Measurements from ENCODE around the gene PRELP.
"Not testable (repeated sequence)": the region's sequence is repeated elsewhere in the genome, so short reads cannot be mapped to it uniquely, and the experiment has no call there.

PRELP gene

DNA sequence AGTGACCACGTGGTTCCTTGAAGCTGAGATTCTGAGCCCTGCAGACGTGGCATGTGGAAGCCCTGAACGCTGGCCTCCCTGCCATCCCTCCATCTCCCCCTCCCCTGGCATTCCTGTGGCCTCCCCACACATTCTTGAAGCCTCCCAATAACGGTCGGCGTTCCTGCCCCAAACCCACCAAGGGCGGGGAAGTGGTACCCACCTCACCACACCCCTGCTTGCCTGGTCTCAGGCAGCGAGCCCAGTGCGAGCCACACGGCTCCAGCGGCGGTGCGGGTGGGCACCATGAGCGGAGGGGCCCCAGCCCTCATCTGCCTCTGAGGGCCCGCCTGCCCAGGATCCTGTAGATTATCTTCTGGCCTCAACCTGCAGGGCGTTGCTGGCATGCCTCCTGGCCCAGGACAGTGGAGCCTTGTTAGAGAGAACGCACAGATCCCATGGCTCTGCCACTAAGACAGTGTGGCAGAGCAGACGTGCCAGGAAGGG, 20.6 kb upstream of the PRELP start:
- DNase-seq: no peak

DNA sequence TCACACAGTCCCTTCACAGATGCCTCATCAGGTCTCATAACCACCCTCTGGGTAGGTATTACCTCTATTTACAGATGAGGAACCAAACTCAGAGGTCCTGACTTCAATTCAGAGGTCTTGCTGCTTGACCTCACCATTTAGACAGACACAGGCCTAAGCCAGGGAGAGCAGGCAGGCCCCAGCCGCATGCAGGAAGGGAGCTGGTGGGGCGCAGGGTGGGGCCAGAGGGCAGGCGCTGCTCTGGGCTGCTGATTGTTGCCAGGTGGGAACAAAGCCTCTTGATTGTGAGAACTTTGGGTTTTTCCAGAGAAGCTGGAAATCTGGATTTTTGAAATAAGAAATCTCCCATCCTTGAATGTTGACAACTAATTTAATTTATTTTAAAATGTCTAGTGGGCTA, 19.9 kb upstream of the PRELP start:
- DNase-seq: no peak

DNA sequence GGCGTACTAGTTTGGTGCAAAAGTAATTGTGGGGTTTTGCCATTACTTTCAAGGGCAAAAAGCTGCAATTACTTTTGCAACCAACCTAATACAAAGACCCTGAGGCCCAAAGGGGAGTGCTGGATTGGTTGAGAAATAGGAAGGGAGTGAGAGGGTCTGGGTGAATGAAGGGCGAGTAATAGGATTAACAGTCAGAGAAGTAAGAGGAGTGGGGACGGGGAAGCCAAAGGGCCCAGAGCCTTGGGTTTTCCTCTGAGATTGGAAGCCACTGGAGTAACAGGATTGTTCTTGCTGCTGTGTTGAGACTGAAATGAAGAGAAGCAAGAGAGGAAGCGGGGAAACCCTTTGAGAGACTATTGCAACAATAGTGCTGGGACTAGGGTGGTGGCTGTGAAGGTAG, 19.0 kb upstream of the PRELP start:
- DNase-seq: peak in 1 of 2 donors; percentile 20

DNA sequence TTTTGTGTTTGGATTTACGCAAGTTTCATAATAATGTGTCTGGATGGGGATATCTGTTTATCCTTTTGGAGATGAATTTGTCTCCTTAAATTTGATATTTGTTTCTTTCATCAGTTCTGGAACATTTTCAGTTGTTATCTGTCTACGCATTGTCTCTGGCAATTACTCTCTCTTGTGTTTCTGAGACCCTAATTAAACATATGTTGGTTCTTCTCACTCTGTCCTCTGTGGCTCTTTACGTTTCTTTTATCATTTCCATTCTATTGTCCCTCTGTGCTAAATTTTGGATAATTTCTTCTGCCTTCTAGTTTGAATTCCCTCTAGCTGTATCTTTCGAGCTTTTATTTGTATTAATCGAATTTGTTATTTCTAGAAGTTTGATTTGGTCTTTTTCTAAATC, 17.5 kb upstream of the PRELP start:
- DNase-seq: no peak

DNA sequence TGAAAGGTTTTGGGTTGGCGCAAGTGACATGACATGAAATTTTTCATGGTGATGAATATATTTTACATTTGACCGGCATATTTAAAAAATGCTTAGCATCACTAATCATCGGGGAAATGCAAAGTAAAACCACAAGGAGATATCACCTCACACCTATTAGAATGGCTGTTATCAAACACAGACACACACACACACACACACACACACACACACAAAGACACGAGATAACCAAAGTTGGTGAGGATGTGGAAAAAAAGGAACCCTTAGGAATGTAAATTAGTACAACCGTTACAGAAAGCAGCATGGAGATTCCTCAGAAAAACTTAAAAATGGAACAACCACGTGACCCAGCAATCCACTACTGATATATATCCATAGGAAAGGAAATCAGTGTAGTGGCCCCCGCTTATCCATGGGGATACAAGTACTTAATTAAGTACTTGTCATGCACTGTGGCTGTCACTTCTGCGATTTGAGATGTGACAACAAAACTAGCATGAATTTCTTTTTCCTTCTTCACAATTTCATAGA, 15.9 kb upstream of the PRELP start:
- DNase-seq: no peak

DNA sequence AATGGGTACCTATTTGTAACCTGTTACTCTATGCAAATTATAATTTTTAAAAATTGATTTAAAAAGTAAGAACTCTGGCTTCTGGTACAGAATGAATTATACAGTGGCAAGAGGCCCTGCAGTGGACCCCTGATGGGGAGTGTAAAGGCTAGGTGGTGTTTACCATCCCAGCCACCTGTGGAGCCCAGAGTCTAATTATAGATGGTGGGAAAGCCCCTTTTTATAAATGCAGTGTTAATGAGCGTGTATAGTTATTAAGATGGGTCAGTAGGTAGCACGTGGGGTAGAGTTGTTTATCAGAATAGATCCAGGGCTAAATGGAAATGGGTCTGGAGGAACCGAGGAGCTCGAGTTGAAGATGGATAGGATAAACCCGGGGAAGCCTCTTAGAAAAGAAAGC, 13.9 kb upstream of the PRELP start:
- DNase-seq: no peak

DNA sequence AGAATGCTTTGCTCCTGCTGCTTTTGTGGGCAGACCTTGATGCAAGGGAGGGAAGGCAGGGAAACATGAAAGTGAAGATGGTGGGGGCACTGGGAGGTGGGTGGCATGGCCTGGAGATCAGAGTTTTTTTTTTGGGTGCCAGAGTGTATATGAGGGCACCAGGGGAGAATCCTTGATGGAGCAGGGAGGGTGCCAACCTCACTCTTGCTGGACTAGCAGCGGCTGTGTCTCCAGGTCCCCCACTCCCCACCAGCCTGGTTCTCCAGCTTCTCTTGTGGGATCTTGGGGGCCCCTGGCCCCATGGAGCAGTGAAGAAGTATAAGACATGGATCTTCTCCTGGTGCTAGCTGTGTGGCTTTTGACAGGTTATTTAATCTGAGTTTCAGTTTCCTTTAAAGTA, 13.5 kb upstream of the PRELP start:
- DNase-seq: no peak

DNA sequence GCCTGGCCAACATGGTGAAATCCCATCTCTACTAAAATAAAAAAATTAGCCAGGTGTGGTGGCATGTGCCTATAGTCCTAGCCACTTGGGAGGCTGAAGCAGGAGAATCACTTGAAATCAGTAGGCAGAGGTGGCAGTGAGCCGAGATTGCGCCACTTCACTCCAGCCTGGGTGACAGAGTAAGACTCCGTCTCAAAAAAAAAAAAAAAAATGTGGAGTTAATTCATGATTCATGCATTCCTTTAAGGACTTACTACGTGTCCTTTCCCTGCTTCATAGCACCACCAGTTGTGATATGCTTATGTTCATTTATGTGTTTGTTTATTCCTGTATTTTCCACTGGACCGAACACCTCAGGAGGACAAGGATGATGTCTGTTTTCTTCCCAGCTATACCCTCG, 12.7 kb upstream of the PRELP start:
- DNase-seq: no peak

DNA sequence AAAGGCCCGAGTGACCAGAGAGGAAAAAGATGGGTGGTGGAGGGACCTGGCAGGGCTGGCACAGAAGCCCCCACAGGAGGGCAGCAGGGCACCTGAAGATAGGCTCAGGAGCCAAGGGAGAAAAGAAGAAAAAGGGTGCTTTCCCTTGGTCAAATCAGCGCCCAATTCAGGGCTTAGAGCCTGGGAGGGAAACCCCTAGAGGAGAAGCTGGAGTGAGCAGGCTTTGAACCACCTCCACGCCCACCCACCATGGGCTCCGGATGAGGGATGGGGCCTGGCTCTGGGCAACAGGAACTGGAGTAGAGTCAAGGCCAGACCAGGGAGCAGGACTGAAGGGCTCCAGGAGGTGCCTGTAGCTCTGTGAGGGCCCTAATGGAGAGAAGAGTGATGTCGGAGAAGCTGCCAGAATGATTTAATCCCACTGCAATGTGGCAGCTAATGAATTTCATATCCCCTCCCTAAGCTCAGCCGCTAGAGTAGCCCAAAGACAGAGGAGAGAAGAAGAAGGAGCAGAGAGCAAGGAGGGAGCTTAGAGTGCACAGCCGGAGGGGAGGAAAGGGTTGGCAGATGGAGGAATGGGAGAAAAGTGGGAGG, 12.0 kb upstream of the PRELP start:
- no peak for DNase-seq

DNA sequence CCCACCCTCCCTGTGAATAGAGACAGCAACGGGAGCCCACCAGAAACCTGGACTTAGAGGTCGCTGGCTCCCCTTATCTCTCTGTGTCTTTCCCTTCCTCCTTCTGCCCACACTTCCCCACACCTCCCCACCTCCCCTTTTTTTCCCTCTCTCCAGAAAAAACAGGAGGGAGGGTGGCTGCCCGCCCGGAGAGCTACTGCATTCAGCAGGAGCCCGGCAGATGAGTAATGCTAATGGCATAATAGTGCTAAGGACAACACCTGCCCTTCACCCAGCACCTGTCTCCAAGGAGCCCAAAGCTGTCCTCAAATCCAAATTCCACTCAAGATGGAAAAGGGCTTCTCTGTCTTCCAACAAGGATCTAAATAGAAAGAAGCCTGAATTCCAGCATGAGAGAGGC, 11.4 kb upstream of the PRELP start:
- DNase-seq: no peak

DNA sequence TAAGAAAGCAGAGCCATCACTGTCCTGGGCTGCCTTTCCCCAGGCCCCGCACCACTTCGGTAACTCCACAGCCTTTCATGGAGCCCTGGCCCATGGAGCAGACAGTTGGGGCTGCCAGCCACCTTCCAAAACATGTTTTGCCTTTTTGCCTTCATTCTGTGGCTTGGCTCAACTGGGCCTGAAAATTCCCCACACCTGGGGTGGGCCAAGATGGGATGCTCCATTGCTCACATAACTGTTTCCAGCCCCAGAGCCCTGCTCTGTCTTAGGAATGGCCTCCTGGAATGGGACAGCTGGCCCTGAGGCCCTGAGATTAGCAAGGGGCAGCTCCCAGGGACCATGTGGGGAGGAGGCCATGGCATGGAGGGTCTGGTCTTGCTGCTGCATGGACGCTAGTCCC, 10.9 kb upstream of the PRELP start:
- no peak for DNase-seq

DNA sequence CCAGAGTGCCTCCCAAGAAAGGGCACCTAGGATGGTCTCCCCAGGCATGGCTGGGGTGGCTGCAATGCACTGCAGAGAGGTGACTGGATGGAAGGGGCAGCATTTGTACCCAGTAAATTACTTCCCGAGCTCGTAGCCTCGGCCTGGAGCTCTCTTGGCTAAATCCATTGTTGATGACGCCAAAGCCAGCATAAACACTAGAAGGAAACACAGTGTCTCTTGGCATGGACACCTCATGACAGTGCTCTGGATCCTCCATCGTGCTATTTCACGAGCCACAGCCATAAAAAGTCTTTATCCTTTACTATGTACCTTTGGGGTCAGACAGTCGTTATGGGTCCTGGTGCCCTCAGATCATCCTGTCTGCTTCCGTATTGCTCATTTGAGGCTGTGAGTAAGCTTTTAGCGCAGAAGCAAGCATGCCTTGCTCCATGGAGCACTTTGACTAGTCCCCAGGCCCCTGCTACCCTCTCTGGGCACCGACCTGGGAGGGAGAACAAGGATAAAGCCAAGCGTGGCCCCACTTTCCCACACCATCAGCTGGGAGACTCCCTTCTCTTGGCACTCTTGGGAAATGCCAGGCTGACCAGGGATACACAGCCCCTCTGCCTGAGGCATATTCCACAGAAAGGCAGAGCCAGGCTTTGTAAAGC, 10.3 kb upstream of the PRELP start:
- no peak for DNase-seq

DNA sequence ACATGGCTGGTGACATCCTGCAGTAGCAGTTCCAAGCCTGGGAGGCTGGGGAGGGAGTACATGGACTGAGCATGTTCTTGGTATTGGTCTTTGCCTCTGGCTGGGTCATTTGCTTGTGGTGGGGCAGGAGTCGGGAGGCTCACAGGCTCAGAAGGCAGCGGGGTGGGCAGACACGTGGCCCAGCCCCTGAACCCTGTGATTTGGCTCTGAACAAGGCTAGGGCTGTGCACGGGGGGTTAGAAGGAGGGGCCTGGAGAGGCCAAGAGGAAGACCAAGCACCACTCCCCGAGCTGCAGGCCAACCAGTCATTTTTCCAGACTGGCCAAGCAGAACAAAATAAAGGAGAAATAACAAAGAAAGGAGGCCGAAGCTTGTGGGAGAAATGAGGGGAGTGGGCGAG, 9.7 kb upstream of the PRELP start:
- DNase-seq: no peak

DNA sequence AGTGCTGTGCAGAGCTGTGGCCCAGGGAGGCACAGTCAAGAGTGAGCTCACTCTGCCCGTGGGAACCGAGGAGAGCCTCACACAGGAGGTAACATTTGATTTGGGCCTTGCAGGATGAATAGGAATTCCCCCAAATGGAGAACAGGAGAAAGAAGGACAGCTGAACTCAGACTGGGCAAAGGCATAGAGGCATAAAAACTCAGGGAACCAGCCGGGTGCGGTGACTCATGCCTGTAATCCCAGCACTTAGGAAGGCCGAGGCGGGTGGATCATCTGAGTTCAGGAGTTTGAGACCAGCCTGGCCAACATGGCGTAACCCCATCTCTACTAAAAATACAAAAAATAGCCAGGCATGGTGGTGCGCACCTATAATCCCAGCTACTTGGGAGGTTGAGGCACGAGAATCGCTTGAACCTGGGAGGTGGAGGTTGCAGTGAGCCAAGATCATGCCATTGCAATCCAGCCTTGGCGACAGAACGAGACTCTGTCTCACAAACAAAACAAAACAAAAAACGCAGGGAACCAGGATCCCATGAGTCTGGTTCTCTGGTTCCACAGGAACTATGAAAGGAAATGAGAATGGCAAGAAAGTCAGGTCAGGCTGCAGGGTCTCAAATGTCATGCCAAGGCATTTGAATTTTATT, 8.6 kb upstream of the PRELP start:
- DNase-seq: not testable (repeated sequence)

DNA sequence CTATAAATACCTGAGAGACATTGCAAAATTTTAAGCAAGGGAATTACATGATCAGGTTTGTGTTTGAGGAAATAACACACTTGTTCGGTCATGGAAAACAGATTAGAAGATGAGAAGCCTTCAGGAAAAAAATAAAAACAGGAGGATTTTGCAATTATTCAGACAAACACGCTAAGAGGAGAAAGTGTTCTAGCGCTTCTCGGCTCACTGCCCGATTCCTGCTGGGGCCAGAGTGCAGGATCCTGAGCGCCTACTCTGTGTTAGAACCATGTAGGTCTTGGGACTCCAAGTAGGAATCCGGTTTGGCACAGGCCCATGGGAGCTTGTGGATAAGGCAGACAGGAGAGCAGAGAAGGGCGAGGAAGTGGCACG, 8.1 kb upstream of the PRELP start:
- no peak for DNase-seq

DNA sequence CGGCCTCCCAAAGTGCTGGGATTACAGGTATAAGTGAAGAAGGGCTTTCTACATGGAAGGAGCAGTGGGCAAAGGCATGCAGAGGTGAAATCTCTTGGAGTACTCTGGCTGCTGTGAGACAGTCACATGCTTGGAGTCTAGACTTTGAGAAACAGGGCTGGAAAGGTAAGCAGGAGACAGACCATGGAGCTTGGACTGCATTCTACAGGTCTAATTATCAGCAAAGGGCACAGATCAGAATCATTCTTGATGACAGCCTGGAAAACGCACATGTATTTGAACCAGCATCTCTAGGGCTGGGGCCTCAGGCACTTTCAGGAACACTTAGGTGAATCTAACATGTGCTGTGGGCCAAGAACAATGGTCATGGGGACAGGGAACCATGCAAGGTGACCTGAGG, 7.3 kb upstream of the PRELP start:
- no peak for DNase-seq

DNA sequence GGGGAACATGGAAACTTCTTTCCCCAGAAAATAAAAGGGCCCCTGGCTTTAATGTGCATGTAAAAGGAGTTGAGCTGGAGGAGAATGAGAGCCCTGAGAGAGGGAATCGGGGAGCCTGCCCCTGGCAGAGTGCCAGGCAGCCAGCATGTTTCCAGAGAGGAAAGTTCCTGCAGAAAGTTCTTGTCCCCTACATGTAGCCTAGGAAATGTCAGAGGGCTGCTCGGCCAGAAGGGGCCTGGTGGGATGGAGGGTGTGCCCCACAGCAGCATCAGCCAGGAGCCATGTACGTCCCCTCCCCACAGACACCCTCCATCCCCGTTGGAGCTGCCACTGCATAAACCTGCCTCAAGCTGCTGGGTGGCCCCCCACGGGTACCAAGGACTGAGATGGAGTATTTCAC, 5.4 kb upstream of the PRELP start:
- no peak for DNase-seq

DNA sequence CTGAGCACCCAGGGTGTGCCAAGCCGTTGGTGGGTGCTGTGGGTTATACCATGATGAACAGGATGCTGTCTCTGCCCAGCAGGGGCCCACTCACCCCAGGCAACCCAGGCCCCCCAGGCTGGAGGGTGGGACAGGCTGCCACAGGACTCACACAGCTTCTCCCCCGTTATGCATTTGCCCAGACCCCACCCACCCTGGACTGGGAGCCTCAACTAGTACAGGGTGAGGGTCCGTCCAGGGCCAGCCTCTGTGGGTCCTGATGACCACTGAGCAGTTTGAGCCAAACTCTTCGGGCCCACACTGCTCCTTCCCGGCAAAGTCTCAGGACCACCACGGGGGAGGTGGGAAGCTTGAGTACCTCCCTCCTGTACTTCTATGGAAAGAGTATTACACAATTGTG, 3.8 kb upstream of the PRELP start:
- no peak for DNase-seq

DNA sequence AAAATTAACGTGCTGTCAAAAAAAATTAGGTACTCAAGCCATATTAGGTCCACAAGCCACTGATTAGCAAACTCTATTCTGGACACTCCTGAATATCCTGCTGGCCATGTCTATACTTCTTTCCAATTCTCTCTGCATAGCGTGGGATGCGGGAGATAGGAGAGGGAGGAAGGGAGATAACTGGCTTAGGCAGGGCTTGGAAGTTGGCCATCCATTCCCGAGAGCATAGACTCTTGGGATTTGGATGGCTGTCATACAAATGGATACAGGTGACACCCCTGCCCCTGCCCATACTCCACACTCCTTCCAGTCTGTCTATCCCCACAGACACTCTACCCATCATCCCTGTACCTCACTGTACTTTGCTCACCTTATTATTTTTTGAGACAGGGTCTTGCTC, 2.3 kb upstream of the PRELP start:
- no peak for DNase-seq

DNA sequence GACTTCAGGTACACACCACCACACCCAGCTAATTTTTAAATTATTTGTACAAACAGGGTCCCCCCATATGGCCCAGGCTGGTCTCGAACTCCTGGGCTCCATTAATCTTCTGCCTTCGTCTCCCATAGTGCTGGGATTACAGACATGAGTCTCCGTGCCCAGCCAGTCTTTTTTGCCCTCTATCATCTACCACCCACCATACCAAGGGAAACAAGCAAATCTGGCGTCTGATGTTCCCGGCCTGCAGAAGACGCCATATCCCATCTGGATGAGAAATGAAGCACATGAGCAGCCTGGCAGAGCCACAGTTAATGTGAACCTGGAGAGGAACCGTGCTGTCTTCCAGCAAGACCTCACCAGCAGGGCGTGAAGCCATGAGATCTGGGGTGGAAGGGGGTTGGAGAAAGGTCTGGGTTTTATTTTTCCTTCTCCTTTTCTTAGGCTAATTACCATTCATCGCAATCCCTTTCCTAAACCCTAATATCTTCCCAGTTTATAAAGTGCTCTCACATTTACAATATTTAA, 1.8 kb upstream of the PRELP start:
- DNase-seq: no peak

DNA sequence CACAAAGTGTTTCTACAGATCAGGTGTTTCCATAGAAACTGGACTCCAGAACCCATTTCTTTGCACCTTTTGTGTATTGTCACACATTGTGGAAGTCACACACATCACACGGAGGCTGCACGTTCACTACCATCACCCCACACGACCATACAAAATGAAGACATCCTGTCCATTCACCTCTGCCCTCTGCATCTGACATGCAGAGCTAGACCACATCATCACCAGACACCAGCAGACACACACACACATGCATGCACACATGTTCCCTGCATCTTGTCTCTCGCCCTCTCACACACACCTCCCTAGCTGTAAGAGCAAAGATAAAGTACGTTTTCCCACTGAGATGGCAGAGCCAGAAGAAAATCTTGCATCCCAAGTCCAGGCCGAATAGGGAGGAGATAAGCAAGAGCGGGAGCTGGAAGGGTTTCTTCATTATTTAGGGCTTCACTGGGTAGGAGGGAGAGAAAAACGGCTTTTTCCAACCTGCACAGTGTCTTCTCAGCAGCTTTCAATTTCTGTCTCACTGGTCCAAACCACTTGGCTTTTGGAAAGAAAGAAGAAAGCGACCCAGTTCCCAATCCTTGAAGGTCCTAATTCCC, 709 bp downstream of the PRELP start:
- DNase-seq: no peak

DNA sequence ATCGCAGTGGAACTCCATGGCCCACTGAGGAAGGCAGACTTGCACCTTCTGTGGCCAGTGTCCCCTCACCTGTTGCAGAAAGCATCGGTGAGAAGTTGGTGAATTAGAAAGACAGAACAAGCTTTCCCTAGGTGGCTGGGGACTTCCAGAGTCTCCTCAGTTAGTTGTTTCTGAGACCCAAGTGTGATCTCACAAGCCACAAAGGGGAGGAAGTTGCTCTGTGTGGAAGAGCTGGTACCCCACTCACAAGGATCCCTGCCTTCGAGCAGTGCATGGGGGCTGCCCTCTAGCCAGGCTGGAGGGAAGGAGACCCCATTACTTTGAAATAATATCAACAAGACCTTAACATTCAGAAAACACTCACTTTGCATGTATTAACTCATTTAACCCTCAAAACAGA, 2.1 kb downstream of the PRELP start:
- DNase-seq: no peak

DNA sequence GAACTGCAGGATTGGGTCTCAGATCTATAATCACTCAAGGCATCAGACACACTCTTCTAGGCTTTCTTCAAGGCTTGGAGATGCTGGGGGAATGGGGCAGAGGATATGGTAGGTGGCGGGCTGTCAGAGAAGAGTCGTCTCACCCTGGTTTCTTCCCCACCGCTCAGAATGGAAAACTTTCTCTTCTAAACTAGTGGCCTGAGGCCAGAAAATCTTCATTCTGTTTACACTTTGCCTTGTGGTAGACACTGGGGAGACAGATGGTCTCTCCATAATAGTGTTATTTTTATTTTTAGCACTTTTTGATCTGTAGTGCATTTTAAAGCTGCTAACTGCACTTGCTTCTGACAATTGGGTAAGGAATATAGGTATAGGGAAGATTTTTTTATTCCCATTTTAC, 2.6 kb downstream of the PRELP start:
- DNase-seq: no peak

DNA sequence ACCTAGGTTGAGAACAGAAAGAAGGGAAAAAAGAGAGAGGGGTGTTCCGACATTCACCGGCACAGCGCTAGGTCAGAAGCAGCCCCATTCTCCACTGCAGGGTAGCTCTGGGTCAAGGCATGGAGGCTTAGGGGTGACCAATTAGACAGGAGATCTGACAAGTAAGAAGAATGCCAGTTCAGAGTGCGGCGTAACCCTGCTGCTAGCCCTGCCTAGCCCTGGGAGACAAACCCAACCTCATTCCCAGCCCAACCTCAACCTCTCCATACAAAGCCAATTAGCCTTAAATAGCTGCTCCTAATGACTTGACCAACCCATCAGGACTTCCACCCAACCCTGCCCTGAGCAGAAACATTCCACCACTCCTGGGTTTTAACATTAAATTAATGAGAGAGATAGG, 3.4 kb downstream of the PRELP start:
- no peak for DNase-seq
